Tibial artery (tissue), 4 donors: ENCODE data around the gene JPT2.

Experiments
- DNase-seq, 2 donors: peaks; one replicate each; pipeline ENCODE4 v3.0.0-alpha.2; 2019
- H3K27ac ChIP-seq, 2 donors: fragments of 200-600 bp; sonication (generic) in 1 of 2; 1 replicate in 1 of 2; 2 replicates in 1 of 2; pipeline ENCODE4 v1.5.1; 2018 to 2019; ENCODE audit warnings: mild to moderate bottlenecking in 1 of 2
- H3K27me3 ChIP-seq, 2 donors: fragments of 200-600 bp; sonication (generic) in 1 of 2; one replicate each; pipeline versions ENCODE4 v1.5.1 to v1.6.0; 2016 to 2019
- H3K36me3 ChIP-seq, 3 donors: fragments of 200-600 bp; sonication (generic) in 2 of 3; one replicate each; pipeline ENCODE4 v1.5.1; 2016 to 2019; ENCODE audit warnings: mild to moderate bottlenecking in 2 of 3
- H3K4me1 ChIP-seq, 4 donors: fragments of 200-600 bp; sonication (generic) in 2 of 4; 1 replicate in 3 of 4; 2 replicates in 1 of 4; pipeline ENCODE4 v1.5.1; 2016 to 2019
- H3K4me3 ChIP-seq, 2 donors: fragments of 200-600 bp; sonication (generic) in 1 of 2; 1 replicate in 1 of 2; 2 replicates in 1 of 2; pipeline ENCODE4 v1.5.1; 2018 to 2019; ENCODE audit warnings: mild to moderate bottlenecking in 2 of 2
- H3K9me3 ChIP-seq, 3 donors: fragments of 200-600 bp; sonication (generic) in 1 of 3; one replicate each; pipeline ENCODE4 v1.5.1; 2016 to 2019
- intact Hi-C: fragments of 100-400 bp; cut with DNase I; formaldehyde crosslinking; loops from one replicate; pipeline ENCODE4 v1.15.0; 2023; ENCODE audit warnings: low total_unique reads
- TF ChIP-seq, protein P1 (sequence below), 2 experiments: fragments of 200-600 bp in 1 of 2; fragments of 450-650 bp in 1 of 2; IDR thresholded peaks; one replicate each; pipeline ENCODE4 v1.5.1; 2017 to 2019; ENCODE audit warnings: antibody characterized with exemption in 2 of 2, mild to moderate bottlenecking in 1 of 2, moderate library complexity in 1 of 2

JPT2 gene

DNA sequence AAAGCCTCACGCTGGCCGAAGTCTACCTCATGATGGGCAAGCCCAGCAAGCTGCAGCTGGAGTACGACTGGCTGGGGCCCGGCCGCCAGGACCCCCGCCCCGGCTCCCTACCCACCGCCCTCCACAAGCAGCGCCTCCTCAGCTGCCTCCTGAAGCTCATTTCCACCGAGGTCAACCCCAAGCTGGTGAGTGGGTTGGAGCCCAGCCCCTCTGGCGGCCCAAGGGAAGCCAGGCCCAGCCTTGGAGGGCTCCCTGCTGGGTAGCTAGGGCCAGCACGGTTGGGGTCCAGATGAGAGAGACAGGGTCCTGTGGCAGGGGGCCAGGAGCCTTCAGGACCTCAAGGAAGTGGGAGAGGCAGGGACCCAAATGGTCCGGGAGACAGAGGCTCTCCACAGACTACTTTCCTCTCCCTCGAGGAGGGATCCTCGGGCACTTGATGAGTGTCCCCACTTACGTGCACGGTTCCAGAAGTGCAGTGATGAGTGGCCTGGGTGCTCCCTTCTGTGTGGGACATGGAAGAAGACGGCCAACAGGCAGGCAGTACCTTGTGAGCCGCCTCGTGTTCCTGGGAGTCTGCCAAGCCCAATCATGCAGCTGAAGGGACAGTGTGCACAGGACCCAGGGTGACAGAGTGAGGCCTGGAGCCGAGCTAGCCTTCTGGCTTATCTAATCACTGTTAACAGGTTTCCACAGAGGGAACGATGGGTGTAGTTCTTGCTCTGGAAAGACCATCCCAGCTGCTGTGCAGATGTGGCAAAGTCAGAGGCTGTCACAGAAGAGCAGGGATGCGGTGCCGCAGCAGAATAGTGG is 21.1 kb upstream of the JPT2 start:
- TF ChIP-seq, protein P1, sequence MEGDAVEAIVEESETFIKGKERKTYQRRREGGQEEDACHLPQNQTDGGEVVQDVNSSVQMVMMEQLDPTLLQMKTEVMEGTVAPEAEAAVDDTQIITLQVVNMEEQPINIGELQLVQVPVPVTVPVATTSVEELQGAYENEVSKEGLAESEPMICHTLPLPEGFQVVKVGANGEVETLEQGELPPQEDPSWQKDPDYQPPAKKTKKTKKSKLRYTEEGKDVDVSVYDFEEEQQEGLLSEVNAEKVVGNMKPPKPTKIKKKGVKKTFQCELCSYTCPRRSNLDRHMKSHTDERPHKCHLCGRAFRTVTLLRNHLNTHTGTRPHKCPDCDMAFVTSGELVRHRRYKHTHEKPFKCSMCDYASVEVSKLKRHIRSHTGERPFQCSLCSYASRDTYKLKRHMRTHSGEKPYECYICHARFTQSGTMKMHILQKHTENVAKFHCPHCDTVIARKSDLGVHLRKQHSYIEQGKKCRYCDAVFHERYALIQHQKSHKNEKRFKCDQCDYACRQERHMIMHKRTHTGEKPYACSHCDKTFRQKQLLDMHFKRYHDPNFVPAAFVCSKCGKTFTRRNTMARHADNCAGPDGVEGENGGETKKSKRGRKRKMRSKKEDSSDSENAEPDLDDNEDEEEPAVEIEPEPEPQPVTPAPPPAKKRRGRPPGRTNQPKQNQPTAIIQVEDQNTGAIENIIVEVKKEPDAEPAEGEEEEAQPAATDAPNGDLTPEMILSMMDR (IDR thresholded peaks at IDR 0.05): no peak

DNA sequence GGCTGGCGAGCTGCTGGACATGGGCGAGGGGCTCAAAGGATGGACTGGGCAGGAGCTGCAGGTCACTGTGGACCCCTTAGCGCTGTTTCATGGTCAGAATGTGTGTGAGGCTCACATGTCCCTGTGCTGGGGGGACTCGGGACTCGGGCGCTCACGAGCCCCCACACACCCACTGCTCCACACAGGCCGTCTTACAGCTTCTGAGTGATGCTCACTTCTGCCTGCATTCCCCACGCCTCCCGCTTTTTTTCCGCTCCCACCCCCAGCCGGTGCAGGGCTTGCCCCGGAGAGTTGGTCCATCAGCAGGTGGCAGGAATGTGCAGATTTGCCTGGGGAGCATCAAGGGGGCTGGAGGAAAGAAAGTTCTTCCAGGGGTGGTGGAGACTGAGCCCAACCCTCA is 20.2 kb upstream of the JPT2 start:
- TF ChIP-seq, protein P1 (IDR thresholded peaks at IDR 0.05): no peak
- Histone ChIP-seq H3K4me1 (peaks cover 0 to 3% (median 0%) of the 10 kb centered on the region in 4 donors), H3K27me3 (no peaks in the 10 kb centered on the region), H3K27ac (no peak overlapping the region), H3K4me3 (no peak overlapping the region), H3K9me3 (no peaks in the 10 kb centered on the region), H3K36me3 (peaks cover 48 to 97% (median 93%) of the 10 kb centered on the region in 3 donors)
- no peak for DNase-seq
- intact Hi-C loops: no loop called here

More for the DNA sequence above, 21.1 kb upstream of the JPT2 start:
- Histone ChIP-seq H3K36me3 (peaks cover 44 to 97% (median 93%) of the 10 kb centered on the region in 3 donors), H3K4me1 (peaks cover 0 to 3% (median 0%) of the 10 kb centered on the region in 4 donors), H3K4me3 (no peak overlapping the region), H3K9me3 (no peaks in the 10 kb centered on the region), H3K27ac (no peak overlapping the region), H3K27me3 (no peaks in the 10 kb centered on the region)
- intact Hi-C loops: no loop called here
- no peak for DNase-seq

DNA sequence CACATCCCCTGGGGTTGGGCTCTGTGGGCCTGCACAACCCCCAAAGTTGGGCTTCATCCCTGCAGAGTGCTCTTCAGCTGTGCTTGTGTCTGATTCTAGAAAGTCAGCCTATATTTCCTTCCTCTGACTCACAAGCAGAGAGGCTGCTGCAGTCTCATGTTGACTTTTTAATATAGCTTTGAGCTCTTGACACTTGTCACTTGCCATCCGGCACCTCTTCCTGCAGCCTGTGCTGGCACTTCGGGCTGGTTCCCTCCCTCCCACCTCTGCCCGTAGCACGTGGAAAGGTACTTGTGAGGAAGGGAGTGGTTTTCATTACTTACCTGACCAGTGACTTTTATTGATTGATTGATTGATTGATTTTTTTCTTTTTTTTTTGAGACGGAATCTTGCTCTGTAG is 19.0 kb upstream of the JPT2 start:
- intact Hi-C loops: no loop called here
- DNase-seq: no peak
- Histone ChIP-seq H3K4me1 (peaks cover 0 to 3% (median 0%) of the 10 kb centered on the region in 4 donors), H3K27me3 (no peaks in the 10 kb centered on the region), H3K36me3 (peaks cover 53 to 97% (median 93%) of the 10 kb centered on the region in 3 donors), H3K4me3 (no peak overlapping the region), H3K9me3 (no peaks in the 10 kb centered on the region), H3K27ac (no peak overlapping the region)
- TF ChIP-seq, protein P1 (IDR thresholded peaks at IDR 0.05): no peak

DNA sequence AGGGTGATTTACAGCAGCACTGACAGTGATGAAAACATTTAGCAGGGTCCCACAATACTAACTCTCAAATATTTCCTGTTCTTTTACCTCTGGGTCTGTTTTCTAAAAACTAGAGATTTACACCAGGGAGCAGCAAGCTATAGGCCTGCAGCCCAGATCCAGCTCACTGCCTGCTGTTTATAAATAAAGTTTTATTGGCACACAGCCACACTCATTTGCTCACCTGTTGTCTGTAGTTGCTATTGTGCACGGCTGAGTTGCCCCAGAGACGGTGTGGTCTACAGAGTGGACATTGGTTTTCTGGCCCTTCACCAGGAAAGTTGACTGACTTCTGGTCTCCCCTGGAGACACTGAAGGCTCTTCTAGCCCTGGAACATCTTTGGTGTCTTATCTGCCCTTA is 16.3 kb upstream of the JPT2 start:
- H3K36me3 ChIP-seq: peaks cover 51 to 99% (median 92%) of the 10 kb centered on the region in 3 donors

DNA sequence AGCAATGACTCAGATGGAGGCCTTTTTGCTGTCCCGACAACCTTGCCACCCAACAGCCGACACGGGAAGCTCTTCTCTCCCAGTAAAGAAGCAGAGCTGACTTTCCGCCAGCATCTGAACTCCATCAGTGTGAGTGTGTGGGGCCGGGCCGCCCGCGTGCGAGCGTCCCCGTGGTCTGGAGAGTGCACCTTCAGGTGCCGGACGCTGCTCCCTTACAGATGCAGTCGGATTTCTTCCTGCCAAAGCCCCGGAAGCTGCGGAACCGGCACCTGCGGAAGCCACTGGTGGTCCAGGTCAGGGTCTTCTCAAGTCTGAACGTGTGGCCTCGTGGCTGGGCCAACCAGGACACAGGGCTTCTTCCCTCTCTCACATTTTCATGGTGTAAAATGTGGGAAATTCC is 15.5 kb upstream of the JPT2 start:
- H3K27ac ChIP-seq: no peak overlapping the region
- TF ChIP-seq, protein P1 (IDR thresholded peaks at IDR 0.05): no peak

More for the DNA sequence above, 16.3 kb upstream of the JPT2 start:
- H3K27ac ChIP-seq: no peak overlapping the region
- no peaks in the 10 kb centered on the region for H3K4me1 ChIP-seq
- no peaks in the 10 kb centered on the region for H3K27me3 ChIP-seq
- DNase-seq: no peak
- no peak overlapping the region for H3K4me3 ChIP-seq
- TF ChIP-seq, protein P1 (IDR thresholded peaks at IDR 0.05): no peak
- intact Hi-C loops: no loop called here
- no peaks in the 10 kb centered on the region for H3K9me3 ChIP-seq

More for the DNA sequence above, 15.5 kb upstream of the JPT2 start:
- no peaks in the 10 kb centered on the region for H3K9me3 ChIP-seq
- intact Hi-C loops: no loop called here
- H3K27me3 ChIP-seq: no peaks in the 10 kb centered on the region
- DNase-seq: no peak
- H3K4me3 ChIP-seq: no peak overlapping the region
- H3K36me3 ChIP-seq: peaks cover 53 to 99% (median 92%) of the 10 kb centered on the region in 3 donors
- no peaks in the 10 kb centered on the region for H3K4me1 ChIP-seq
